ENCODE results near the gene INS. TPM values are rescaled to one million over a fixed set of nuclear protein-coding genes. Genes with fewer than 3 reads are reported as not detected.

Gene INS
- total and polyA plus RNA-seq, 2 of the 13 experiments (the other 11 are each of a cell fraction or from before 2014, with no cell fraction given), result not detected

DNA sequence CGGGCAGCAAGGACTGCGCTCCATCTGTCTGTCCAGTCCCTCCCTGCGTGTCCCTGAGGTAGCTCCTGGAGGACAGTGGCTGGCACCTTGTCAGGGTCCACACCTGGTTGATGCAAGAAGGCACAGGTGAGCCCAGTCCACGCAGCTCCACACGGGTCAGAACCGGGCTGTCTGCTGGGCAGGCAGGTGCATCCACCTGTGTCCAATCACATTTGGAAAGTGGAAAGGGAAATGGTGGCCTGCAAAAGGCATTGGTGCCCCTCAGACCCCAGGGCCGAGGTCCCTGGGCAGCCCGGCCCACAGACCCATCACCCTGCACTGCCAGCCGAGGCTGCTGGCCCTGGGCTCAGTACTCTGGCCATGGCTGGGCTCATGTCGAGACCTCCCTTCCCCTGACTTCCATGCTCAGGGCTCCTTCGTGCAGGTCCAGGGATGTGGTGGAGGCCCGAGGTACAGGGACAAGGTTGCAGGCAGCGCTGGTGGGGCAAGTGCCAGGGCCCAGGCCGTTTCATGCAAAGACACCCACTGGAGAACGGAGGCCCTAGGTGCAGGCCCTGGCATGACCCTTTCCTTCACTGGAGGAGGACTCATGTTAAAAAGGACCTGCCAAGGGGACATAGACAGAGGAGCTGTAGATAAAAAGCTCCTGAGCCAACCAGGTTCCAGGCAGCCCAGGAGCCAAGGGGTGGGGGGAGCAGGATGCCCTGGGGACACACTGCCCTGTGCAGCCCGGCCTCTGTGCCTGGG lies 49.5 kb upstream of the INS start:
- Histone ChIP-seq H3K36me3 (replicated peaks in 1 of 2; ENCODE audit: control insufficient read depth in 1 of 2, insufficient read depth in 2 of 2, low read length in 2 of 2) (no peaks in the 10 kb centered on the region; a peak in 1 of 5 replicates), H3K4me3 (replicated peaks in 1 of 3; ENCODE audit: insufficient read depth in 1 of 3, low read depth in 2 of 3, low read length in 3 of 3) (peak overlapping the region in 1 of 3 experiments; percentile 14; a peak in 1 of 6 replicates), H3K9ac (ENCODE audit: insufficient read depth, low read depth, low read length) (peak overlapping the region; percentile 64), H3K27ac (ENCODE audit: extremely low read length, insufficient read depth, low read length) (peak overlapping the region; percentile 99), H3K79me2 (ENCODE audit: insufficient read depth, low read length) (peaks cover 2% of the 10 kb centered on the region), H2AFZ (ENCODE audit: low read length) (no peak overlapping the region), H3K4me1 (ENCODE audit: insufficient read depth, low read length) (peaks cover 94% of the 10 kb centered on the region), H3K4me2 (ENCODE audit: low read depth, low read length) (peak overlapping the region; percentile 54), H4K20me1 (ENCODE audit: insufficient read depth, low read length) (no peaks in the 10 kb centered on the region), H3K27me3 (ENCODE audit: control insufficient read depth in 1 of 2, insufficient read depth in 2 of 2, low read length in 2 of 2) (no peaks in the 10 kb centered on the region; a peak in 1 of 5 replicates), H3K9me3 (ENCODE audit: low read length) (no peaks in the 10 kb centered on the region)
- BruUV-seq (replicated peaks), result TSS peak; percentile 60
- peak; percentile 1; the same call in 2 of the 3 replicates for ATAC-seq
- 63% methylated on average over 5 of the region's 16 CpGs for WGBS (ENCODE audit: low lambda C conversion rate)
- in situ Hi-C loops (cut with HindIII; ENCODE audit: extremely low pct_ligation_motif_present, low pct_unique_long_range_greater_than_20kb) (loop anchor here (25.0 kb wide), 1 partner anchor 527 kb away; no protein-coding TSS in a partner anchor), intact Hi-C loops (cut with micrococcal nuclease; ENCODE audit: unreplicated experiment) (loop anchor here (5.0 to 10.0 kb wide), 2 partner anchors 54 to 192 kb away; partner anchors contain the start of gene TSSC4)
- no peak for DNase-seq (ENCODE audit: low spot score)
- ChIA-PET CTCF (ENCODE audit: low intra/inter-chr PET ratio, low total read pairs) (no interaction called here), POLR2A (interaction anchor here (0.8 to 4.3 kb wide), 21 partner anchors 7 to 693 kb away, joined by 3 to 34 read pairs (median 6); partner anchors contain the start of genes KCNQ1OT1 and TSSC4)
- FAIRE-seq, result no peak
- TF ChIP-seq, protein P1, sequence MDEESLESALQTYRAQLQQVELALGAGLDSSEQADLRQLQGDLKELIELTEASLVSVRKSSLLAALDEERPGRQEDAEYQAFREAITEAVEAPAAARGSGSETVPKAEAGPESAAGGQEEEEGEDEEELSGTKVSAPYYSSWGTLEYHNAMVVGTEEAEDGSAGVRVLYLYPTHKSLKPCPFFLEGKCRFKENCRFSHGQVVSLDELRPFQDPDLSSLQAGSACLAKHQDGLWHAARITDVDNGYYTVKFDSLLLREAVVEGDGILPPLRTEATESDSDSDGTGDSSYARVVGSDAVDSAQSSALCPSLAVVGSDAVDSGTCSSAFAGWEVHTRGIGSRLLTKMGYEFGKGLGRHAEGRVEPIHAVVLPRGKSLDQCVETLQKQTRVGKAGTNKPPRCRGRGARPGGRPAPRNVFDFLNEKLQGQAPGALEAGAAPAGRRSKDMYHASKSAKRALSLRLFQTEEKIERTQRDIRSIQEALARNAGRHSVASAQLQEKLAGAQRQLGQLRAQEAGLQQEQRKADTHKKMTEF (CRISPR knock-in tag; IDR thresholded peaks at IDR 0.05), result no peak
- TF ChIP-seq ZNF7 (CRISPR knock-in tag; IDR thresholded peaks at IDR 0.05), result no peak
- TF ChIP-seq SIN3A (IDR thresholded peaks at IDR 0.05; ENCODE audit: borderline replicate concordance, low read depth, low read length), result 0 out of 2 replicates have a peak, but pooled peaks have one; percentile 33
- TF ChIP-seq, protein P2, sequence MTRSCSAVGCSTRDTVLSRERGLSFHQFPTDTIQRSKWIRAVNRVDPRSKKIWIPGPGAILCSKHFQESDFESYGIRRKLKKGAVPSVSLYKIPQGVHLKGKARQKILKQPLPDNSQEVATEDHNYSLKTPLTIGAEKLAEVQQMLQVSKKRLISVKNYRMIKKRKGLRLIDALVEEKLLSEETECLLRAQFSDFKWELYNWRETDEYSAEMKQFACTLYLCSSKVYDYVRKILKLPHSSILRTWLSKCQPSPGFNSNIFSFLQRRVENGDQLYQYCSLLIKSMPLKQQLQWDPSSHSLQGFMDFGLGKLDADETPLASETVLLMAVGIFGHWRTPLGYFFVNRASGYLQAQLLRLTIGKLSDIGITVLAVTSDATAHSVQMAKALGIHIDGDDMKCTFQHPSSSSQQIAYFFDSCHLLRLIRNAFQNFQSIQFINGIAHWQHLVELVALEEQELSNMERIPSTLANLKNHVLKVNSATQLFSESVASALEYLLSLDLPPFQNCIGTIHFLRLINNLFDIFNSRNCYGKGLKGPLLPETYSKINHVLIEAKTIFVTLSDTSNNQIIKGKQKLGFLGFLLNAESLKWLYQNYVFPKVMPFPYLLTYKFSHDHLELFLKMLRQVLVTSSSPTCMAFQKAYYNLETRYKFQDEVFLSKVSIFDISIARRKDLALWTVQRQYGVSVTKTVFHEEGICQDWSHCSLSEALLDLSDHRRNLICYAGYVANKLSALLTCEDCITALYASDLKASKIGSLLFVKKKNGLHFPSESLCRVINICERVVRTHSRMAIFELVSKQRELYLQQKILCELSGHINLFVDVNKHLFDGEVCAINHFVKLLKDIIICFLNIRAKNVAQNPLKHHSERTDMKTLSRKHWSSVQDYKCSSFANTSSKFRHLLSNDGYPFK (CRISPR knock-in tag; IDR thresholded peaks at IDR 0.05; ENCODE audit: borderline replicate concordance), result peak; percentile 20; the same call in 1 of the 2 replicates
- TF ChIP-seq ASH2L (IDR thresholded peaks at IDR 0.05; ENCODE audit: insufficient read length, low read depth, low read length), result no peak
- no peak for TF ChIP-seq GTF2F1 (IDR thresholded peaks at IDR 0.05; ENCODE audit: low read length)
- no peak for TF ChIP-seq ZNF558 (CRISPR knock-in tag; IDR thresholded peaks at IDR 0.05; ENCODE audit: borderline replicate concordance)
- no peak for TF ChIP-seq ZNF543 (CRISPR knock-in tag; IDR thresholded peaks at IDR 0.05)
- TF ChIP-seq, protein P3, sequence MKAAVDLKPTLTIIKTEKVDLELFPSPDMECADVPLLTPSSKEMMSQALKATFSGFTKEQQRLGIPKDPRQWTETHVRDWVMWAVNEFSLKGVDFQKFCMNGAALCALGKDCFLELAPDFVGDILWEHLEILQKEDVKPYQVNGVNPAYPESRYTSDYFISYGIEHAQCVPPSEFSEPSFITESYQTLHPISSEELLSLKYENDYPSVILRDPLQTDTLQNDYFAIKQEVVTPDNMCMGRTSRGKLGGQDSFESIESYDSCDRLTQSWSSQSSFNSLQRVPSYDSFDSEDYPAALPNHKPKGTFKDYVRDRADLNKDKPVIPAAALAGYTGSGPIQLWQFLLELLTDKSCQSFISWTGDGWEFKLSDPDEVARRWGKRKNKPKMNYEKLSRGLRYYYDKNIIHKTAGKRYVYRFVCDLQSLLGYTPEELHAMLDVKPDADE (CRISPR knock-in tag; IDR thresholded peaks at IDR 0.05), result no peak
- TF ChIP-seq, protein P4, sequence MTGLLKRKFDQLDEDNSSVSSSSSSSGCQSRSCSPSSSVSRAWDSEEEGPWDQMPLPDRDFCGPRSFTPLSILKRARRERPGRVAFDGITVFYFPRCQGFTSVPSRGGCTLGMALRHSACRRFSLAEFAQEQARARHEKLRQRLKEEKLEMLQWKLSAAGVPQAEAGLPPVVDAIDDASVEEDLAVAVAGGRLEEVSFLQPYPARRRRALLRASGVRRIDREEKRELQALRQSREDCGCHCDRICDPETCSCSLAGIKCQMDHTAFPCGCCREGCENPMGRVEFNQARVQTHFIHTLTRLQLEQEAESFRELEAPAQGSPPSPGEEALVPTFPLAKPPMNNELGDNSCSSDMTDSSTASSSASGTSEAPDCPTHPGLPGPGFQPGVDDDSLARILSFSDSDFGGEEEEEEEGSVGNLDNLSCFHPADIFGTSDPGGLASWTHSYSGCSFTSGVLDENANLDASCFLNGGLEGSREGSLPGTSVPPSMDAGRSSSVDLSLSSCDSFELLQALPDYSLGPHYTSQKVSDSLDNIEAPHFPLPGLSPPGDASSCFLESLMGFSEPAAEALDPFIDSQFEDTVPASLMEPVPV (CRISPR knock-in tag; IDR thresholded peaks at IDR 0.05), result 0 out of 2 replicates have a peak, but pooled peaks have one; percentile 21
- 0 out of 2 replicates have a peak, but pooled peaks have one; percentile 12 for TF ChIP-seq SMAD1 (CRISPR knock-in tag; IDR thresholded peaks at IDR 0.05; ENCODE audit: borderline replicate concordance, low read depth)
- peak; percentile 36; the same call in 1 of the 2 replicates for TF ChIP-seq ARID2 (CRISPR knock-in tag; IDR thresholded peaks at IDR 0.05; ENCODE audit: borderline replicate concordance)
- no peak for TF ChIP-seq HMG20B (CRISPR knock-in tag; conservative IDR thresholded peaks at IDR 0.05)
- no peak for TF ChIP-seq ZNF547 (CRISPR knock-in tag; IDR thresholded peaks at IDR 0.05)
- peak; percentile 85 for TF ChIP-seq AGO2 (optimal IDR thresholded peaks at IDR 0.05; ENCODE audit: low read depth, low read length)

Data from HepG2 (cell line).